ENCODE measurements around the gene DDX39A. TPM values are rescaled to one million over a fixed set of nuclear protein-coding genes. Genes with fewer than 3 reads are reported as not detected.
"Not testable (repeated sequence)": the region's sequence is repeated elsewhere in the genome, so short reads cannot be mapped to it uniquely, and the experiment has no call there.

Gene DDX39A
- total RNA-seq, 1 experiment from 2014 or later, result 117 TPM

- no peak for ATAC-seq
- ChIA-PET CTCF (interaction anchor here (0.6 kb wide), 1 partner anchor 516 kb away, joined by 4 read pairs; no protein-coding TSS in a partner anchor), POLR2A (no interaction called here)
- Histone ChIP-seq H3K4me1 (ENCODE audit: control insufficient read depth, insufficient read depth, low read length) (peaks cover 2% of the 10 kb centered on the region; the same call in 1 of the 2 replicates), H3K27ac (ENCODE audit: low read length) (no peak overlapping the region), H3K27me3 (ENCODE audit: control insufficient read depth, insufficient read depth, low read length) (no peaks in the 10 kb centered on the region), H3K4me3 (ENCODE audit: low read depth in 2 of 2, low read length in 2 of 2) (no peak overlapping the region), H3K9me3 (ENCODE audit: control insufficient read depth, insufficient read depth, low read depth, low read length) (no peaks in the 10 kb centered on the region), H3K36me3 (ENCODE audit: control insufficient read depth, insufficient read depth, low read length) (no peaks in the 10 kb centered on the region)
- TF ChIP-seq POLR2AphosphoS5 (IDR thresholded peaks at IDR 0.05; ENCODE audit: low read depth, low read length), result no peak
- TF ChIP-seq REST (IDR thresholded peaks at IDR 0.05; ENCODE audit: insufficient read depth in 1 of 2, low read depth in 2 of 2, low read length in 1 of 2), result no peak
- TF ChIP-seq TCF7L2 (IDR thresholded peaks at IDR 0.05; ENCODE audit: low read depth, low read length), result no peak
- TF ChIP-seq SIN3A (IDR thresholded peaks at IDR 0.05; ENCODE audit: borderline replicate concordance, insufficient read depth, low read depth, low read length), result no peak
- no peak for TF ChIP-seq CTCF (IDR thresholded peaks at IDR 0.05)
- in situ Hi-C loops (cut with HindIII; ENCODE audit: low pct_unique_long_range_greater_than_20kb, low sequenced_read_pairs) (no loop called here), intact Hi-C loops (cut with micrococcal nuclease; ENCODE audit: unreplicated experiment) (no loop called here)
- no TSS peak for BruUV-seq (replicated peaks)
- DNase-seq (ENCODE audit: low read depth, low spot score), result no peak
Observed at GRCh38 chr19:14467391-14467790, 48.2 kb upstream of the DDX39A start.

- H3K27ac ChIP-seq (ENCODE audit: low read length), result no peak overlapping the region
- no peaks in the 10 kb centered on the region for H3K9me3 ChIP-seq (ENCODE audit: control insufficient read depth, insufficient read depth, low read depth, low read length)
- no peak overlapping the region for H3K4me3 ChIP-seq (ENCODE audit: low read depth in 2 of 2, low read length in 2 of 2)
- TF ChIP-seq POLR2AphosphoS5 (IDR thresholded peaks at IDR 0.05; ENCODE audit: low read depth, low read length) (no peak), CTCF (IDR thresholded peaks at IDR 0.05) (no peak), REST (IDR thresholded peaks at IDR 0.05; ENCODE audit: insufficient read depth in 1 of 2, low read depth in 2 of 2, low read length in 1 of 2) (no peak), SIN3A (IDR thresholded peaks at IDR 0.05; ENCODE audit: borderline replicate concordance, insufficient read depth, low read depth, low read length) (no peak), TCF7L2 (IDR thresholded peaks at IDR 0.05; ENCODE audit: low read depth, low read length) (no peak)
- in situ Hi-C loops (cut with HindIII; ENCODE audit: low pct_unique_long_range_greater_than_20kb, low sequenced_read_pairs), result no loop called here
- no peaks in the 10 kb centered on the region; the same call in 1 of the 2 replicates for H3K36me3 ChIP-seq (ENCODE audit: control insufficient read depth, insufficient read depth, low read length)
- DNase-seq (ENCODE audit: low read depth, low spot score) (no peak), ATAC-seq (no peak)
- intact Hi-C loops (cut with micrococcal nuclease; ENCODE audit: unreplicated experiment), result no loop called here
- ChIA-PET POLR2A (no interaction called here), CTCF (no interaction called here)
- no TSS peak for BruUV-seq (replicated peaks)
- H3K4me1 ChIP-seq (ENCODE audit: control insufficient read depth, insufficient read depth, low read length), result no peaks in the 10 kb centered on the region
- H3K27me3 ChIP-seq (ENCODE audit: control insufficient read depth, insufficient read depth, low read length), result no peaks in the 10 kb centered on the region
Observed at GRCh38 chr19:14463747-14464146, 44.6 kb upstream of the DDX39A start.

GRCh38 chr19:14462401-14462800 lies 43.3 kb upstream of the DDX39A start:
- not testable (repeated sequence) for BruUV-seq (replicated peaks)

More at GRCh38 chr19:14462401-14462800, 43.3 kb upstream of the DDX39A start:
- POLR2A ChIA-PET; ATAC-seq; H3K36me3 ChIP-seq (ENCODE audit: control insufficient read depth, insufficient read depth, low read length); H3K27ac ChIP-seq (ENCODE audit: low read length); intact Hi-C loops (cut with micrococcal nuclease; ENCODE audit: unreplicated experiment); DNase-seq (ENCODE audit: low read depth, low spot score); H3K9me3 ChIP-seq (ENCODE audit: control insufficient read depth, insufficient read depth, low read depth, low read length); H3K4me1 ChIP-seq (ENCODE audit: control insufficient read depth, insufficient read depth, low read length); H3K4me3 ChIP-seq (ENCODE audit: low read depth in 2 of 2, low read length in 2 of 2); in situ Hi-C loops (cut with HindIII; ENCODE audit: low pct_unique_long_range_greater_than_20kb, low sequenced_read_pairs); H3K27me3 ChIP-seq (ENCODE audit: control insufficient read depth, insufficient read depth, low read length): not testable (repeated sequence)
- CTCF ChIA-PET, result interaction anchor here (0.6 kb wide), 1 partner anchor 98 kb away, joined by 9 read pairs; no protein-coding TSS in a partner anchor

Measured in Panc1 (cell line).